ENCODE data around the gene TOP3B. TPM values are rescaled to one million over a fixed set of nuclear protein-coding genes. Genes with fewer than 3 reads are reported as not detected.

Gene TOP3B
- total RNA-seq, 1 donor from 2014 or later = 29.2 TPM

- Histone ChIP-seq H3K36me3 (ENCODE audit: control insufficient read depth, insufficient read depth, low read length) (no peaks in the 10 kb centered on the region), H3K27me3 (ENCODE audit: control insufficient read depth, insufficient read depth, low read length) (no peaks in the 10 kb centered on the region), H3K4me3 (ENCODE audit: low read depth, low read length) (no peak overlapping the region)
- no peak for TF ChIP-seq CTCF (IDR thresholded peaks at IDR 0.05; ENCODE audit: insufficient read depth, low read length, poor library complexity, severe bottlenecking)
- no peak for DNase-seq (ENCODE audit: low read depth)
Measured at GRCh38 chr22:22015631-22016030, 33.0 kb upstream of the TOP3B start.

DNA sequence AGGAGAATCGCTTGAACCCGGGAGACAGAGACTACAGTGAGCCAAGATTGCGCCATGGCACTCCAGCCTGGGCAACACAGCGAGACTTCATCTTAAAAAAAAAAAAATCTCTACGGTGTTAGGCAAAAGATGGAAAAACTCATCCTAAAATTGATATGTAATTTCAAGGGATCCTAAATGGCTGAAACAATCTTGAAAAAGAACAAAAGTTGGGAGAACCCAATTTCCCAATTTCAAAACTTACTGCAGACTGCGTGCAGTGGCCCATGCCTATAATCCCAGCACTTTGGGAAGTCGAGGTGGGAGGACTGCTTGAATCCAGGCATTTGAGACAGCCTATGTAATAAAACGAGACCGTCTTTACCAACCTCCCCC is 31.7 kb upstream of the TOP3B start:
- Histone ChIP-seq H3K27me3 (ENCODE audit: control insufficient read depth, insufficient read depth, low read length) (no peaks in the 10 kb centered on the region), H3K36me3 (ENCODE audit: control insufficient read depth, insufficient read depth, low read length) (no peaks in the 10 kb centered on the region), H3K4me3 (ENCODE audit: low read depth, low read length) (no peak overlapping the region)
- no peak for TF ChIP-seq CTCF (IDR thresholded peaks at IDR 0.05; ENCODE audit: insufficient read depth, low read length, poor library complexity, severe bottlenecking)
- no peak for DNase-seq (ENCODE audit: low read depth)

GRCh38 chr22:22013559-22014284 is 31.1 kb upstream of the TOP3B start:
- H3K27me3 ChIP-seq (ENCODE audit: control insufficient read depth, insufficient read depth, low read length) = no peaks in the 10 kb centered on the region
- H3K36me3 ChIP-seq (ENCODE audit: control insufficient read depth, insufficient read depth, low read length) = no peaks in the 10 kb centered on the region
- TF ChIP-seq CTCF (IDR thresholded peaks at IDR 0.05; ENCODE audit: insufficient read depth, low read length, poor library complexity, severe bottlenecking) = no peak
- no peak for DNase-seq (ENCODE audit: low read depth)
- H3K4me3 ChIP-seq (ENCODE audit: low read depth, low read length) = no peak overlapping the region

DNA sequence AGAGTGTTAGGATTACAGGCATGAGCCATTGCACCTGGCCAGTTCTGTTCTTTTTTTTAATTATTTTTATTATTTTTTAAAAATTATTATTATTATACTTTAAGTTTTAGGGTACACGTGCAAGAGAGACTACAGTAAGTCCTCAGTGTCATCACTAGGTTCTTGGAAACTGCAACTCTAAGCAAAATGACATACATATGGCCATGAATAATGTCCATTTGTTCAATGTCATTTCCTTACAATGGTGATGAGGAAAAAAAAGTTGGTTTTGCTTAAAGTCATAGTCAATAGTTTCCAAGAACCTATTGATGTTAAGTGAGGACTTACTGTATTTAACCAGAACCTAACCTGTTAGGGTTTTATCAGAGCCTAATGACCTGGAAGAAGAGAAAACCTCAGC is 29.4 kb upstream of the TOP3B start:
- DNase-seq (ENCODE audit: low read depth) = no peak
- TF ChIP-seq CTCF (IDR thresholded peaks at IDR 0.05; ENCODE audit: insufficient read depth, low read length, poor library complexity, severe bottlenecking) = no peak
- Histone ChIP-seq H3K4me3 (ENCODE audit: low read depth, low read length) (no peak overlapping the region), H3K27me3 (ENCODE audit: control insufficient read depth, insufficient read depth, low read length) (no peaks in the 10 kb centered on the region), H3K36me3 (ENCODE audit: control insufficient read depth, insufficient read depth, low read length) (no peaks in the 10 kb centered on the region)

DNA sequence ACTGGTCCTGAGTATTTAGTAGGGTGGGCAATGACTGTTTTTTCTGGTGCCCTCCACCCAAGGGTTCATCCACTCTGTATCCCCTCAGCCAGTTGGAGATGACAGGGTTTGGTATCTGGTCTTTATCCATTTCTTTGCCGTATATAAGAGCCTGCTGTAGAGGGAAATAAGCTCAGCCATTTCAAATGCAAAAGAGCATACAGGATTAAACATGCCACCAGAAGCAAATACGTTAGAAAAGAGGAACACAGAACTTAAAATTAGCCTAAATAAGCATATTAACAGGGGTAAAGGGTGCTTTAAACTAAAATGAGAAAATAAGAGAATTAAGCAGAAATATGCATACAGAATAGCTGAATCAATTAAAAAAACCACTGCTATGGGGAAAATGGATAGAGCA is 27.8 kb upstream of the TOP3B start:
- no peak for TF ChIP-seq CTCF (IDR thresholded peaks at IDR 0.05; ENCODE audit: insufficient read depth, low read length, poor library complexity, severe bottlenecking)
- Histone ChIP-seq H3K27me3 (ENCODE audit: control insufficient read depth, insufficient read depth, low read length) (no peaks in the 10 kb centered on the region), H3K4me3 (ENCODE audit: low read depth, low read length) (no peak overlapping the region), H3K36me3 (ENCODE audit: control insufficient read depth, insufficient read depth, low read length) (no peaks in the 10 kb centered on the region)
- no peak for DNase-seq (ENCODE audit: low read depth)

- Histone ChIP-seq H3K36me3 (ENCODE audit: control insufficient read depth, insufficient read depth, low read length) (no peaks in the 10 kb centered on the region), H3K4me3 (ENCODE audit: low read depth, low read length) (no peak overlapping the region), H3K27me3 (ENCODE audit: control insufficient read depth, insufficient read depth, low read length) (no peaks in the 10 kb centered on the region)
- no peak for DNase-seq (ENCODE audit: low read depth)
- no peak for TF ChIP-seq CTCF (IDR thresholded peaks at IDR 0.05; ENCODE audit: insufficient read depth, low read length, poor library complexity, severe bottlenecking)
Measured at GRCh38 chr22:22009661-22010060, 27.1 kb upstream of the TOP3B start.
